Upper lobe of right lung (tissue), 1 donor: ENCODE data around the gene PLB1. TPM values are rescaled to one million over a fixed set of nuclear protein-coding genes. Genes with fewer than 3 reads are reported as not detected.

Source experiments
- ATAC-seq: fragments of 200-7000 bp; cut with Tn5 transposase; one replicate; pipeline ENCODE4 v1.9.1; 2020; ENCODE audit warnings: mild to moderate bottlenecking, moderate library complexity
- DNase-seq: peaks from one replicate; pipeline ENCODE4 v3.0.0-alpha.2; 2020
- H3K27ac ChIP-seq: fragments of 200-600 bp; one replicate; pipeline ENCODE4 v1.8.0; 2022
- H3K27me3 ChIP-seq: fragments of 200-600 bp; one replicate; pipeline ENCODE4 v1.8.0; 2022; ENCODE audit warnings: mild to moderate bottlenecking
- H3K36me3 ChIP-seq: fragments of 200-600 bp; one replicate; pipeline ENCODE4 v1.8.0; 2022
- H3K4me1 ChIP-seq: fragments of 200-600 bp; one replicate; pipeline ENCODE4 v1.8.0; 2022
- H3K4me3 ChIP-seq: fragments of 200-600 bp; one replicate; pipeline ENCODE4 v1.8.0; 2022; ENCODE audit warnings: mild to moderate bottlenecking
- H3K9me3 ChIP-seq: fragments of 200-600 bp; one replicate; pipeline ENCODE4 v1.8.0; 2022
- intact Hi-C: fragments of 100-400 bp; cut with DNase I; formaldehyde crosslinking; loops from one replicate; pipeline ENCODE4 v1.11.0; 2022
- total RNA-seq: library from RNA; stranded (reverse); fragmentation: NEBNext Ultra II Directional; extraction: Animal tissue kit (Norgen Biotek cat#: 25700); gene quantifications from one replicate; pipeline ENCODE4 v1.2.1, GENCODE V29; 2021
- TF ChIP-seq, protein P1 (sequence below): fragments of 200-600 bp; IDR thresholded peaks from one replicate; pipeline ENCODE4 v1.8.0; 2022; ENCODE audit warnings: antibody characterized with exemption
- donor health status: DM: no; HTN: yes; CAD: no; lungs with severe emphysema.

The PLB1 gene
- total RNA-seq, 1 donor from 2014 or later = 4.2 TPM

DNA sequence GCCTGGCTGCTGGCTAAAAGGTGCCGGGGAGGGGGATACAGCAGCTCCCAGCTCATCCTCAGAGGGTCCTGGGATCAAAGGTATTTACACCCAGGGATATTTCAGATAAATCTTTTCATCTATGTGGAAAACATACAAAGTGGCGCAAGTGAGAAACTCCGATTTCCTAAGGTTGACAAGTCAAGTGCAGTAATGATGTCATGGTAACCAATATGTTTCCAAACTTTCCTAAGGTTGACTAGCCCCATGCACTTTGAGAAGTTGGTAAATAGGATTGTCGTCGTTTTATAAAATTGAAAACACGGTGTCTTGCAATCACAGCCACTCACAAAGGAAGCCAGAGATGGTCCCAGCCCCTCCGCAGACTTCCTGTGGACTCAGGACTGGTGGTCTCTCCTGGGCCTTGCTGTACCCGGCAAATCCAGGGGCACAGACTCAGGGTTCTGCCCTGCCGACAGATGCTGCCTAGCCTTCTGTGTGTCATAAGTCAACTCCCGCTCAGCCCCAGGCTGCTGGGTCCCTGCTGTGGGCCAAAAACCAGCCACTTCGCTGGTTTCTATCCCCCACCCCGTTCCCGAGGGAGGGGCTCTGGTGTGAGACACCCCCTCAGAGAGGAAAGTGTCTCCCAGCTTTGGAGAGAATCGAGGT is 144.5 kb downstream of the PLB1 start:
- Histone ChIP-seq H3K9me3 (no peaks in the 10 kb centered on the region), H3K36me3 (no peaks in the 10 kb centered on the region), H3K27me3 (no peaks in the 10 kb centered on the region), H3K27ac (no peak overlapping the region), H3K4me3 (no peak overlapping the region), H3K4me1 (peaks cover 14% of the 10 kb centered on the region)
- no peak for DNase-seq
- TF ChIP-seq, protein P1, sequence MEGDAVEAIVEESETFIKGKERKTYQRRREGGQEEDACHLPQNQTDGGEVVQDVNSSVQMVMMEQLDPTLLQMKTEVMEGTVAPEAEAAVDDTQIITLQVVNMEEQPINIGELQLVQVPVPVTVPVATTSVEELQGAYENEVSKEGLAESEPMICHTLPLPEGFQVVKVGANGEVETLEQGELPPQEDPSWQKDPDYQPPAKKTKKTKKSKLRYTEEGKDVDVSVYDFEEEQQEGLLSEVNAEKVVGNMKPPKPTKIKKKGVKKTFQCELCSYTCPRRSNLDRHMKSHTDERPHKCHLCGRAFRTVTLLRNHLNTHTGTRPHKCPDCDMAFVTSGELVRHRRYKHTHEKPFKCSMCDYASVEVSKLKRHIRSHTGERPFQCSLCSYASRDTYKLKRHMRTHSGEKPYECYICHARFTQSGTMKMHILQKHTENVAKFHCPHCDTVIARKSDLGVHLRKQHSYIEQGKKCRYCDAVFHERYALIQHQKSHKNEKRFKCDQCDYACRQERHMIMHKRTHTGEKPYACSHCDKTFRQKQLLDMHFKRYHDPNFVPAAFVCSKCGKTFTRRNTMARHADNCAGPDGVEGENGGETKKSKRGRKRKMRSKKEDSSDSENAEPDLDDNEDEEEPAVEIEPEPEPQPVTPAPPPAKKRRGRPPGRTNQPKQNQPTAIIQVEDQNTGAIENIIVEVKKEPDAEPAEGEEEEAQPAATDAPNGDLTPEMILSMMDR = no peak
- intact Hi-C loops = no loop called here
- ATAC-seq = no peak

DNA sequence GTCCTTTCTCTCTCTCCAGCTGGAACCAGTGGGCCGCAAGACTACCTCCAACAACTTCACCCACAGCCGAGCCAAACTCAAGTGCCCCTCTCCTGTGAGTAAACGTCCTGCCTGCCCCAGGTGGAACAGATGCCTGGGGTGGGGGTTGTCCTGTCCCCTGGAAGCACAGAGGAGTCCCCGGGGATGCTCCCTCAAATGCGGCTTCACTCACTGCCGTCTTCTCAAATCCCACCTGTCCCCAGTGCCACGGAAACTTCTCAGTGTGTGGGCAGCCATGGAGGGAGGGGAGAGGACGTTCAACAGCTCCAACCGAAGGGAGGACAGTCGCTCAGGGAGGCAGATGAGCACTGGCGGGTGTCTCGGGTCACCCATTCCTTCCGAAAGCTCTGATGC is 145.0 kb downstream of the PLB1 start:
- Histone ChIP-seq H3K36me3 (no peaks in the 10 kb centered on the region), H3K4me3 (no peak overlapping the region), H3K4me1 (peaks cover 14% of the 10 kb centered on the region), H3K27ac (no peak overlapping the region), H3K27me3 (no peaks in the 10 kb centered on the region), H3K9me3 (no peaks in the 10 kb centered on the region)
- TF ChIP-seq, protein P1 = no peak
- DNase-seq = no peak
- no peak for ATAC-seq
- intact Hi-C loops = no loop called here

DNA sequence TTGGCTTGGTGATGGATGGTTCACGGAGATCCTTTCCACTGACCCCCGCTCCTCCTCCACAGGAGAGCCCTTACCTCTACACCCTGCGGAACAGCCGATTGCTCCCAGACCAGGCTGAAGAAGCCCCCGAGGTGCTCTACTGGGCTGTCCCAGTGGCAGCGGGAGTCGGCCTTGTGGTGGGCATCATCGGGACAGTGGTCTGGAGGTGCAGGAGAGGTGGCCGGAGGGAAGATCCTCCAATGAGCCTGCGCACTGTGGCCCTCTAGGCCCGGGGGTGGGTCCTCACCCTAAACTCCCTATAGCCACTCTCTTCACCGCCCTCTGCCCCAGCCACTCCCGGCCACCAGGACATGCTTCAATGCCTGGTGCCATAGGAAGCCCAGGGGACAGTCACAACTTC is 146.9 kb downstream of the PLB1 start:
- Histone ChIP-seq H3K36me3 (no peaks in the 10 kb centered on the region), H3K4me3 (no peak overlapping the region), H3K27ac (peak overlapping the region; percentile 24), H3K27me3 (no peaks in the 10 kb centered on the region), H3K4me1 (peaks cover 5% of the 10 kb centered on the region), H3K9me3 (no peaks in the 10 kb centered on the region)
- ATAC-seq = peak; percentile 4
- TF ChIP-seq, protein P1 = no peak
- no peak for DNase-seq
- intact Hi-C loops = no loop called here

DNA sequence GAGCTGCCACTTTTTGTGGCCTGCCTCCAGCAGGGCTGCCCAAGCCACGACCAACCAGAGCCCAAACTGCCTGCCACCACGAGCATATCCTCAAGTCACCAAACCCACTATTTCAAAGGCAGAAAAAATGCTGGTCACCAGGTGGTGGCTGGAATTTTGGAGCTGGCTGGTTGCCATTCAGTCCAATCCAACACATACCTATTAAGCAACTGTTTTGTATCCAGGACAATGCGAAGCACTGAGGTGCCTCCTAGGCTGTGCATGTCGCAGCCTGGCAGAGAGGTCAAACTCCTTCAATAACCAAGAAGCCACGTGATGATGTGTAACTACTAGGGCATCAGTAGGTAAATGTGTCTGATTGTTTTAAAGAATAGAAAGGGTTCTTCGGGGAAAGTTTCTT is 147.5 kb downstream of the PLB1 start:
- Histone ChIP-seq H3K4me1 (peaks cover 5% of the 10 kb centered on the region), H3K9me3 (no peaks in the 10 kb centered on the region), H3K36me3 (no peaks in the 10 kb centered on the region), H3K27me3 (no peaks in the 10 kb centered on the region), H3K27ac (peak overlapping the region; percentile 65), H3K4me3 (no peak overlapping the region)
- intact Hi-C loops = no loop called here
- DNase-seq (no peak), ATAC-seq (peak; percentile 49)
- TF ChIP-seq, protein P1 = no peak

DNA sequence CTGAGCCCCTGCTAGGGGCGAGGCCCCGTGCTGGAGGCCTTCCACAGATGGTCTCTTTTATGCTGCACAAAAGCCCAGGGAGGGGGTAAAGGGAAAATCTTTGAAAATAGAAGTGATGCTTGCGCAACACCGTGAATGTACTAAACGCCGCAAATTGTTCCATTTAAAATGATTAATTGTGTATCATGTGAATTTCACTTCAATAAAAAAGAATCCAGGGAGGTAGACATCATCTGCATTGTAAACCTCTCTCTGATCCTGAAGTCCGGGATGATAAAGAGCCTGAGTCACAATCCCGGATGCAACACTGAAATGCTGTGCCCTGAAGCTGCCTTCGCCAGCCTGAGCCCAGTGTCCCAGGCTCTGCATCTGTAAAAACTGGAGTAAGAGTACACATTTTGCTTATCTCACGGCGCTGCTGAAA is 148.1 kb downstream of the PLB1 start:
- TF ChIP-seq, protein P1 = no peak
- Histone ChIP-seq H3K4me3 (no peak overlapping the region), H3K9me3 (no peaks in the 10 kb centered on the region), H3K4me1 (peaks cover 5% of the 10 kb centered on the region), H3K27me3 (no peaks in the 10 kb centered on the region), H3K27ac (peak overlapping the region; percentile 65), H3K36me3 (no peaks in the 10 kb centered on the region)
- intact Hi-C loops = no loop called here
- DNase-seq (no peak), ATAC-seq (no peak)

DNA sequence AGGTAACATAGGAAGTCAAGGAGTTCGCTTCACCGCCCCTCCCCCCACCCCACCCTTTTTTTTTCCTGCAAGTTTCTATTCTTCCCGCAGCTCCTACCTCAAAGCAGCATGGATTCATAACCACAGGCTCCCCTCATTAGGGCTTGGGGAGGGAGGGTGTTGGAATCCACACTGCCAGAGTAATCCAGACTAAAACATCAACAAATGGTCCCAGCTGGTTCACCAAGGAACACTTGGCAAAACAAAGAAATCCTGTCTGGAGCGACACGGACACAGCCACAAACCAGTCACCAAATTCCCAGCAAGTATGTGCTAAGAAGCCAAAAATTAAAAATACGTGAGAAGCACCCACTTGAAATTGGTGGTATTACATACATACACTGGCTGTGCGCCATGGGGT is 148.9 kb downstream of the PLB1 start:
- intact Hi-C loops = no loop called here
- Histone ChIP-seq H3K36me3 (no peaks in the 10 kb centered on the region), H3K9me3 (no peaks in the 10 kb centered on the region), H3K27ac (peak overlapping the region; percentile 65), H3K4me1 (peaks cover 5% of the 10 kb centered on the region), H3K27me3 (no peaks in the 10 kb centered on the region), H3K4me3 (no peak overlapping the region)
- no peak for DNase-seq
- TF ChIP-seq, protein P1 = no peak
- ATAC-seq = no peak
